NCI-H510A treated with DMSO at 0.1 percent for 48 hours (cell line): Measurements from ENCODE around the gene DNAJC6.
"Not testable (repeated sequence)": the region's sequence is repeated elsewhere in the genome, so short reads cannot be mapped to it uniquely, and the experiment has no call there.

Experiments used
- DNase-seq: peaks from one replicate; lab custom pipeline; 2025; lab: John Stamatoyannopoulos, UW

The DNAJC6 gene

DNA sequence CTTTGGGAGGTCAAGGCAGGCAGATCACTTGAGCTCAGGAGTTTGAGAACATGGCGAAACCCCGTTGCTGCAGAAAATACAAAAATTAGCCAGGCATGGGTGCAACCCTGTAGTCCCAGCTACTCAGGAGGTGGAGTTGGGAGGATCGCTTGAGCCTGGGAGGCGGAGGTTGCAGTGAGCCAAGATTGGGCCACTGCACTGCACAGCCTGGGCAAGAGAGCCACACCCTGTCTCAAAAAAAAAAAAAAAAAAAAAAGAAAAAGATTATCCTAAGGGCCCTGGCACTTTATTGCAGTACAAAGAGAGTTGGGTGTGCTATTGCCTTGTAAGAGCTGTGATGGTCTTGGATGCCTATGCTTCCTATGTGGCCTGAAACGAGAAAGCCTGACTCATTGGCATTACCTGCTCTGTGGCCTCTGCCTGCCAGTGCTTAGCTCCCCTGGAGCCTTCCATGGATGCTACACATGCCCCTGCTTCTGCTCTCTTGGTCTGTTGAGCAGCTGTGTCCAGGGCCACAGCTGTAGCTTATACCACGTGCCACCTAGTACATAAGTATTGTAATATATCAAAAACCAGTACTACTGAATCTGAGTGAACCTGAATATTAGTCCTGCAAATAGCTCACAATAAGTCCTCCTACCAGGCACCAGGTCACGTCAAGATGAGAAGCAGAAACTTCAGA, 45.8 kb downstream of the DNAJC6 start:
- no peak for DNase-seq

DNA sequence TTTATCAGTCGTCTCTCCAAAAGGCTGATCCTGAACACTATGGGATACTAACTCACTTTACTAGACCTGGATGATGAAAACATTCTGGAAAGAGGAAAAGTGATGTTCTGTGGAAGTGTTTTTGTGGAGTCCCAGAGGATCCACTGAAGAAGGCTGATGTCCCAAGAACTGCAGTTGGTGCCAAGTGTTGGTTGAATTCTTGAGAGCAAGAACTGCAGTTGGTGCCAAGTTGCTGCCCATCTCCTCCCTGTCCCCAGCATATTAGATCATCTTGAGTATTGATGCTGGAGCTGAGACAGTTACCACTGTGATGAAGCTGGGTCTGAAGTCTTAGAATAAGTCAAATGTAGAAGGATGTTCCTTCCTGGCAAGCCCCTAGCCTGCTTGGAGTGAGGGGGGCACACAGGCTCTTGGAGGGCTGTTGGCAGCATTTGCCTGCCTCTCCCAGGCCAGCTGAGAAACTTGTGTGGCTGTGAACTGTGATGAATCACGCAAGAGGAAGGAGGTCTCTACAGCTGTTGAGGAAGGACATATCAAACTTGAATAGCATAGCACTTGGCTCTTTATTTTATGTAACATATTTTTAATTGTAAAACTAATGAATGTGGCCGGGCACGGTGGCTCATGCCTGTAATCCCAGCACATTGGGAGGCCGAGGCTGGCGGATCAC, 48.1 kb downstream of the DNAJC6 start:
- no peak for DNase-seq

GRCh38 chr1:65359888-65360287, 50.5 kb downstream of the DNAJC6 start:
- no peak for DNase-seq

GRCh38 chr1:65360648-65361047, 51.3 kb downstream of the DNAJC6 start:
- peak; percentile 19 for DNase-seq

- no peak for DNase-seq
Observed at GRCh38 chr1:65362545-65362944, 53.2 kb downstream of the DNAJC6 start.

GRCh38 chr1:65363484-65363883, 54.1 kb downstream of the DNAJC6 start:
- no peak for DNase-seq

DNA sequence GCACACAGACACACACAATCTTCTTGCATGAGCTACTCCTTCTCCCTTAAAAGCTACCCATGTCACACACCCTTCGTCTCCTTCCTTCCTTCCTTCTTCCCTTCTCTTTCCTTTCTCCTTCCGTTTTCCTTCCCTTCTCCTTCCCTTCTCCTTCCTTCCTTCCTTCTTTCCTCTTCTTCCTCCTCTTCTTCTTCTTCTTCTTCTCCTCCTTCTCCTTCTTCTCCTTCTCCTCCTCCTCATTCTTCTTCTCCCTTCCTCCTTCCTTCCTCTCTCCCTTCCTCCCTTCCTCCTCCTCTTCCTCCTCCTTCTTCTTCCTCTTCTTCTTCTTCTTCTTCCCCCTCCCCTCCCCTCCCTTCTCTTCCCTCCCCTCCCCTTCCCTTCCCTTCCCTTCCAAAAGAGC, 59.1 kb downstream of the DNAJC6 start:
- DNase-seq: no peak

DNA sequence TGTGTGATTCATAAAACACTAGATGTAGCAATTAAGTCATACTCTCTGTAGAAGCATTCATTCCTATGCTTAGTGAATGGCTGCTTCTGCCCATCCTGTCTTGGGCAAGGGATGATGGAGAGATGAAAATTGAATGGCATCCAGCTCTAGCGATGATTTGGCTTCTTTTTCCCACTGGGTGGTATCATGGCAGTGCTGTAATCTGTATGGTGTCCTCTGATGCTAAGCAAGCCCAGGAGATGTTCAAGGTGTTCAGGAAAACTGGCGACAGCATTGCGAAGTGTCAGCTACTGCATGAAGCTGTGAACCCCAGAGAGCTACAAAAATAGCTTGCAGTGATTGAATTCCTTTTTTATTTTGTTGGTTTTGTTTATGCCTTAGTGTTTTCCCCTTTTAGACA, 62.2 kb downstream of the DNAJC6 start:
- DNase-seq: no peak

GRCh38 chr1:65372557-65372956, 63.2 kb downstream of the DNAJC6 start:
- DNase-seq: no peak

- DNase-seq: no peak
Observed at GRCh38 chr1:65377496-65378246, 68.3 kb downstream of the DNAJC6 start.

GRCh38 chr1:65378247-65378946, 69.1 kb downstream of the DNAJC6 start:
- no peak for DNase-seq

DNA sequence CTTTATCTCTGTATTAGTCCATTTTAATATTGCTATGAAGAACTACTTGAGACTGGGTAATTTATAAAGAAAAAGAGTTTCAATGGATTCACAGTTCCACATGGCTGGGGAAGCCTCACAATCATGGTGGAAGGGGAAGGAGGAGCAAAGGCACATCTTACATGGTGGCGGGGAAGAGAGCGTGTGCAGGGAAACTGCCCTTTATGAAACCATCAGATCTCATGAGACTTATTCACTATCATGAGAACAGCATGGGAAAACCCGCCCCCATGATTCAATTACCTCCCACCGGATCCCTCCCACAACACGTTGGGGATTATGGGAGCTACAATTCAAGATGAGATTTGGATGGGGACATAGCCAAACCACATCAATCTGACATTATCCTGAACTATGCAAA, 75.1 kb downstream of the DNAJC6 start:
- DNase-seq: not testable (repeated sequence)

GRCh38 chr1:65386439-65386838, 77.1 kb downstream of the DNAJC6 start:
- DNase-seq: no peak

DNA sequence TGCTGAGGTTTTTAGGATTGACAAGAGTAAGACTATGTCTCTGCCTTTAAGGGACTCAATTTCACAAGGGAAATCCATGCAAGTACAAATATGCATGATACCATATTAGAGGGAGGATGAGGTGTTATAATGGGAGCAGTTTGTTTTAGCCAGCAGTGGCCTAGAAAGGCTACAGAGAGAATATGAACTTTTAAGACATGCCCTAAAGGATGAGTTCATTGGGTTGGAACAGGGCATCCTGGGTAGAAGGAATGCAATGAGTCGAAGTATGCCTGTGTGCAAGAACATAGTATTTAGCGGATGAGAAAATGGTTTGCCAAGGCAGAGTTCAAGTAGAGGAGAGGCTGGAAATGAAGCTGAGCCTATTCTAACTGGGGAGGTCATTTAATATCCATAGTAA, 78.5 kb downstream of the DNAJC6 start:
- no peak for DNase-seq

DNA sequence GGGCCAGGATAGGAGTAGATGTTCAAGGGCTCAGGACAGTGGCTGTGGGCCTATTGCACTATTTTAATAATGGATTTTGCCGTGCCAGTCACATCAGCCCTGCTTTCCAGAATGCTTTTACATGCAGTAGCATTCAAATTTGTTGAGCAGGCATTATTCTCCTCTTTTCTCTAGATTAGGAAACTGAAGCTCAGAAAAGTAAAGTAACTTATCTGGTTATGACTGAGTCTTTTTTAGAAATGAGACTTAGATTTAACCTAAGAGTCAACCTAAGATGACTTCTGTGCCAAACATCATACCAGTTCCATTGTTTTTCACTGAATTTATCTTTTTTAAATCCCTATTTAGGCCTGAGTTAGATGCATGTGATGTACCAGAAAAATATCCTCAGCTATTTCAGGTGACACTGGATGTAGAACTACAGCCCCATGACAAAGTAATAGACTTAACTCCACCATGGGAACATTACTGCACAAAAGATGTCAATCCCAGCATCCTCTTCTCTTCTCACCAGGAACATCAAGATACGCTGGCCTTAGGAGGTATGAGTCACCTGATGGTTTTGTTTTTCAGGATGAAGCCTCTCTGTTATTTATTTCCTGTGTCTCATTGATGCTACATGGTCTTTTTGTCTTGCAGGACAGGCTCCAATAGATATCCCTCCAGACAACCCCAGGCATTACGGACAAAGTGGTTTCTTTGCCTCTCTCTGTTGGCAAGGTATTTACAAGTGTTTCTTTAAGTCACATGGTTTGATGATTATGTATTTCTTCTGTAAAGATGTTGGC, 79.8 kb downstream of the DNAJC6 start:
- DNase-seq: no peak

DNA sequence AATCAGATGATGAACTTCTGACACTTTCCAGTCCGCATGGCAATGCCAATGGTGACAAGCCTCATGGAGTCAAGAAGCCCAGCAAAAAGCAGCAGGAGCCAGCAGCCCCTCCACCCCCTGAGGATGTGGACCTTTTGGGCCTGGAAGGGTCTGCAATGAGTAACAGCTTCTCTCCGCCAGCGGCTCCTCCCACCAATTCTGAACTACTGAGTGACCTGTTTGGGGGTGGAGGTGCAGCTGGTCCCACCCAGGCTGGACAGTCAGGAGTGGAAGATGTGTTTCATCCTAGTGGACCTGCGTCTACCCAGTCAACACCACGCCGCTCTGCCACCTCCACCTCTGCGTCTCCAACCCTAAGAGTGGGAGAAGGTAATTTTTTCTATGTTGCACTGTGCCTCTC, 83.2 kb downstream of the DNAJC6 start:
- DNase-seq: no peak

DNA sequence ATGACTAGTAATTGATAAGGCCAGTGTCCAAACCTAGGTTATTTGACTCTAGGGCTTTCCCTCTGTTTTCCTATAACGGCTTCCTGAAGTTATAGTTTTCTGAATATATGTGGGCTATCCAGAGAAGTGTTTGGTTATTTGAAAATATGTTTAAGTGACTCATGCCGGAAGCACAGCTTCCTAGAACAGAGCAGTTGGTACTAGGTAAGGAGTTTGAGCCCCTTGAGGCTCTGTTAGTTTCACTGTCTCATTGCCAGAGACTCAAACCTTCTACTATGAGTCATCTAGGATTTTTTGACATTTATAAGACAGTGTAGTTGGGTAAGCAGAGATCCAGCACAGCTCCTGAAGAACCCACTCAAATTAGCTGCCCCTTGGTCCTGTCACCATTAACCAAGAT, 84.0 kb downstream of the DNAJC6 start:
- no peak for DNase-seq

- no peak for DNase-seq
Observed at GRCh38 chr1:65393928-65394327, 84.6 kb downstream of the DNAJC6 start.

GRCh38 chr1:65395887-65396612, 86.7 kb downstream of the DNAJC6 start:
- DNase-seq: peak; percentile 71

DNA sequence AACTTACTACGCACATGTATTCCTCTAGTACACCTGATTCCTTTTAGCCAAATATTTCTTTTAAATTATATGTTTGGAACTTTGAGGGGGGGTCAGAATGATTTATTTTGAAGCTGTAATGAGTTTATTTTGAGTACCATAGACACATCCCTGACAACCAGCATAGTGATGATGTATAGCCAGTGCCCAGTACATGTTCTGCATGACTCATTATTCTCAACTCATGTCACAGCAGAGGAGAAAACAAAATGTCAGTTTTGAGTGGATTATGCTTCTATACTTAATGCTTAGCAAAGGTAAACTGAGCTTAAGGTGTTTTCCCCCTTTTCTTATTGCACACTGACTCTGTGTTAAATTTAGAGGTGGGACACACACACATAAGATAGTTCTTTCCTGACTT, 88.7 kb downstream of the DNAJC6 start:
- DNase-seq: no peak

DNA sequence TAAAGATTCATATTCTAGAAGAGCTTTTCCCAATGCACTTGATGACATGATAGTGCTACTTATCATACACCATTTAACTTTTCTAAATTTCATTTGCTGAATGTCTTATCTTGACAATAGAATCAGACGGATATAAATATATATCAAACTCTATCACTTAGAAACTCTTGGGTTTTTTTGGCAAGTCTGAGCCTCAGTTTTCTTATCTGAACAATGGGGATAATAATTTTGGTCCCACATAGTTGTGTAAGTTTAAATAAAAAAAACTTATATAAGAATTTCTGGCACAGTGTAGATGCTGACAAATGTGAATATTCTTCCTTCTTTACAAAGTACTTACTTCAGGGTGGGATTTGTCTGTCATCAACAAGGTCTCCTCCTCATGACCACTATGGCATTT, 89.7 kb downstream of the DNAJC6 start:
- DNase-seq: no peak
